Mesendoderm (in vitro differentiated cells): ENCODE results near the gene BTBD1.

Experiments
- DNase-seq: peaks from one replicate; pipeline ENCODE4 v3.0.0; 2013
- H2AK5ac ChIP-seq: 2 replicates; pipeline ENCODE4 v1.6.1; 2013; ENCODE audit warnings: low read length, inconsistent platforms
- H2BK120ac ChIP-seq: 2 replicates; pipeline ENCODE4 v1.6.1; 2013; ENCODE audit warnings: low read depth, mild to moderate bottlenecking, low read length, moderate library complexity, mixed read lengths
- H2BK15ac ChIP-seq: replicated peaks from 2 replicates; pipeline ENCODE4 v1.6.1; 2013; ENCODE audit warnings: low read depth, mild to moderate bottlenecking, moderate library complexity
- H2BK5ac ChIP-seq: 2 replicates; pipeline ENCODE4 v1.6.1; 2013; ENCODE audit warnings: low read length, inconsistent platforms
- H3K18ac ChIP-seq: 2 replicates; pipeline ENCODE4 v1.6.1; 2013; ENCODE audit warnings: mild to moderate bottlenecking, low read length, mixed read lengths
- H3K23ac ChIP-seq: one replicate; pipeline ENCODE4 v1.6.1; 2013; ENCODE audit warnings: low read length
- H3K27ac ChIP-seq: 2 replicates; pipeline ENCODE4 v1.5.1; 2013; ENCODE audit warnings: low read depth, mild to moderate bottlenecking, inconsistent platforms, low read length, moderate library complexity
- H3K27me3 ChIP-seq: 2 replicates; pipeline ENCODE4 v1.6.1; 2013; ENCODE audit warnings: low read length, control low read depth, mild to moderate bottlenecking, inconsistent platforms; ENCODE audit not compliant: insufficient read depth, poor library complexity
- H3K36me3 ChIP-seq: 2 replicates; pipeline ENCODE4 v1.6.1; 2013; ENCODE audit warnings: low read length, inconsistent platforms; ENCODE audit not compliant: control insufficient read depth, insufficient read depth
- H3K4ac ChIP-seq: one replicate; pipeline ENCODE4 v1.6.1; 2013; ENCODE audit warnings: low read depth, mild to moderate bottlenecking, low read length, moderate library complexity
- H3K4me1 ChIP-seq: 2 replicates; pipeline ENCODE4 v1.6.1; 2013; ENCODE audit warnings: low read depth, low read length, inconsistent platforms; ENCODE audit not compliant: control insufficient read depth
- H3K4me2 ChIP-seq: 2 replicates; pipeline ENCODE4 v1.6.1; 2013; ENCODE audit warnings: low read length
- H3K4me3 ChIP-seq: 2 replicates; pipeline ENCODE4 v1.5.1; 2013; ENCODE audit warnings: mild to moderate bottlenecking, low read length
- H3K56ac ChIP-seq: one replicate; pipeline ENCODE4 v1.6.1; 2013; ENCODE audit warnings: low read length
- H3K79me1 ChIP-seq: 2 replicates; pipeline ENCODE4 v1.6.1; 2013; ENCODE audit warnings: low read length, inconsistent platforms
- H3K79me2 ChIP-seq: 2 replicates; pipeline ENCODE4 v1.6.1; 2013; ENCODE audit warnings: mild to moderate bottlenecking, low read length; ENCODE audit not compliant: control insufficient read depth, insufficient read depth
- H3K9ac ChIP-seq: 2 replicates; pipeline ENCODE4 v1.6.1; 2013; ENCODE audit warnings: low read length, inconsistent platforms
- H4K5ac ChIP-seq: one replicate; pipeline ENCODE4 v1.6.1; 2013; ENCODE audit warnings: low read length
- H4K8ac ChIP-seq: one replicate; pipeline ENCODE4 v1.6.1; 2013; ENCODE audit warnings: low read depth, mild to moderate bottlenecking, control low read depth, low read length, moderate library complexity
- WGBS: extraction: QIAGEN DNeasy Blood & Tissue Kit; methylation state at CpG from one replicate; pipeline ENCODE4 v1.1.7; 2013; ENCODE audit warnings: low lambda C conversion rate, missing lambda C conversion rate; ENCODE audit not compliant: insufficient coverage; ENCODE audit errors: extremely low coverage; 5-methylcytosine and 5-hydroxymethylcytosine counted together

The BTBD1 gene

GRCh38 chr15:82979726-82980125, 87.3 kb downstream of the BTBD1 start:
- no peak overlapping the region for H3K23ac ChIP-seq
- no peak overlapping the region for H3K56ac ChIP-seq
- H3K9ac ChIP-seq, result no peak overlapping the region
- H3K4ac ChIP-seq, result no peak overlapping the region
- no peak for DNase-seq
- no peak overlapping the region for H2BK15ac ChIP-seq
- H3K4me1 ChIP-seq, result no peaks in the 10 kb centered on the region
- H3K18ac ChIP-seq, result no peak overlapping the region
- no peaks in the 10 kb centered on the region for H3K27me3 ChIP-seq
- H2BK5ac ChIP-seq, result no peak overlapping the region
- no peak overlapping the region for H3K4me2 ChIP-seq
- no peak overlapping the region for H4K5ac ChIP-seq
- WGBS, result no CpG with 5 or more reads among the region's 1 CpG
- no peaks in the 10 kb centered on the region for H3K79me1 ChIP-seq
- no peak overlapping the region for H2AK5ac ChIP-seq
- H3K4me3 ChIP-seq, result no peak overlapping the region
- H4K8ac ChIP-seq, result no peak overlapping the region
- no peak overlapping the region for H3K27ac ChIP-seq
- H3K36me3 ChIP-seq, result no peaks in the 10 kb centered on the region
- no peak overlapping the region for H2BK120ac ChIP-seq
- H3K79me2 ChIP-seq, result no peaks in the 10 kb centered on the region

- Histone ChIP-seq H3K4me2 (no peak overlapping the region), H3K4me1 (no peaks in the 10 kb centered on the region), H3K36me3 (no peaks in the 10 kb centered on the region), H3K18ac (no peak overlapping the region), H4K5ac (no peak overlapping the region), H3K9ac (no peak overlapping the region), H3K79me1 (no peaks in the 10 kb centered on the region), H2AK5ac (no peak overlapping the region), H2BK120ac (no peak overlapping the region), H3K4ac (no peak overlapping the region), H2BK5ac (no peak overlapping the region), H4K8ac (no peak overlapping the region), H3K56ac (no peak overlapping the region), H3K4me3 (no peak overlapping the region), H3K27ac (no peak overlapping the region), H3K79me2 (no peaks in the 10 kb centered on the region), H3K27me3 (no peaks in the 10 kb centered on the region), H3K23ac (no peak overlapping the region), H2BK15ac (no peak overlapping the region)
- DNase-seq, result no peak
- no CpG with 5 or more reads among the region's 5 CpGs for WGBS
Measured at GRCh38 chr15:82978438-82978837, 88.6 kb downstream of the BTBD1 start.

- H3K27me3 ChIP-seq, result no peaks in the 10 kb centered on the region
- no peak overlapping the region for H3K18ac ChIP-seq
- H3K4me3 ChIP-seq, result no peak overlapping the region
- no peak overlapping the region for H3K27ac ChIP-seq
- no peak overlapping the region for H2BK15ac ChIP-seq
- no peak overlapping the region for H3K23ac ChIP-seq
- H4K8ac ChIP-seq, result no peak overlapping the region
- WGBS, result no CpG with 5 or more reads among the region's 1 CpG
- no peak overlapping the region for H3K4ac ChIP-seq
- no peak overlapping the region for H2AK5ac ChIP-seq
- no peak overlapping the region for H3K9ac ChIP-seq
- H3K79me1 ChIP-seq, result no peaks in the 10 kb centered on the region
- H3K56ac ChIP-seq, result no peak overlapping the region
- H3K79me2 ChIP-seq, result no peaks in the 10 kb centered on the region
- H4K5ac ChIP-seq, result no peak overlapping the region
- no peak overlapping the region for H3K4me2 ChIP-seq
- H3K36me3 ChIP-seq, result no peaks in the 10 kb centered on the region
- H2BK120ac ChIP-seq, result no peak overlapping the region
- no peak overlapping the region for H2BK5ac ChIP-seq
- no peak for DNase-seq
- H3K4me1 ChIP-seq, result no peaks in the 10 kb centered on the region
Measured at GRCh38 chr15:82977076-82977475, 90.0 kb downstream of the BTBD1 start.

GRCh38 chr15:82972990-82973389, 94.1 kb downstream of the BTBD1 start:
- no peaks in the 10 kb centered on the region for H3K36me3 ChIP-seq
- H3K18ac ChIP-seq, result no peak overlapping the region
- no peak overlapping the region for H3K4ac ChIP-seq
- H4K8ac ChIP-seq, result no peak overlapping the region
- no peaks in the 10 kb centered on the region for H3K79me1 ChIP-seq
- H3K27me3 ChIP-seq, result no peaks in the 10 kb centered on the region
- H3K9ac ChIP-seq, result no peak overlapping the region
- no peaks in the 10 kb centered on the region for H3K4me1 ChIP-seq
- no CpG with 5 or more reads among the region's 1 CpG for WGBS
- no peak for DNase-seq
- no peak overlapping the region for H3K56ac ChIP-seq
- no peaks in the 10 kb centered on the region for H3K79me2 ChIP-seq
- H2AK5ac ChIP-seq, result no peak overlapping the region
- no peak overlapping the region for H3K4me3 ChIP-seq
- no peak overlapping the region for H3K4me2 ChIP-seq
- no peak overlapping the region for H2BK15ac ChIP-seq
- no peak overlapping the region for H4K5ac ChIP-seq
- H3K27ac ChIP-seq, result no peak overlapping the region
- no peak overlapping the region for H2BK5ac ChIP-seq
- no peak overlapping the region for H2BK120ac ChIP-seq
- no peak overlapping the region for H3K23ac ChIP-seq

- H3K79me2 ChIP-seq, result no peaks in the 10 kb centered on the region
- no peak overlapping the region for H2BK5ac ChIP-seq
- no peaks in the 10 kb centered on the region for H3K4me1 ChIP-seq
- H3K79me1 ChIP-seq, result no peaks in the 10 kb centered on the region
- H3K4ac ChIP-seq, result no peak overlapping the region
- H2BK15ac ChIP-seq, result no peak overlapping the region
- no peak overlapping the region for H3K9ac ChIP-seq
- no peak overlapping the region for H2BK120ac ChIP-seq
- H4K5ac ChIP-seq, result no peak overlapping the region
- no peak overlapping the region for H3K18ac ChIP-seq
- no peak overlapping the region for H2AK5ac ChIP-seq
- H3K23ac ChIP-seq, result no peak overlapping the region
- no peak overlapping the region for H3K56ac ChIP-seq
- no peak overlapping the region for H4K8ac ChIP-seq
- H3K4me3 ChIP-seq, result no peak overlapping the region
- H3K4me2 ChIP-seq, result no peak overlapping the region
- H3K27me3 ChIP-seq, result no peaks in the 10 kb centered on the region
- DNase-seq, result no peak
- no peaks in the 10 kb centered on the region for H3K36me3 ChIP-seq
- H3K27ac ChIP-seq, result no peak overlapping the region
- WGBS, result no CpG with 5 or more reads among the region's 2 CpGs
Measured at GRCh38 chr15:82971218-82971984, 95.7 kb downstream of the BTBD1 start.

- H3K79me1 ChIP-seq, result no peaks in the 10 kb centered on the region
- WGBS, result no CpG with 5 or more reads among the region's 1 CpG
- no peak overlapping the region for H2BK5ac ChIP-seq
- H2BK15ac ChIP-seq, result no peak overlapping the region
- H2BK120ac ChIP-seq, result no peak overlapping the region
- H3K4me3 ChIP-seq, result no peak overlapping the region
- no peak overlapping the region for H3K9ac ChIP-seq
- H3K27me3 ChIP-seq, result no peaks in the 10 kb centered on the region
- no peaks in the 10 kb centered on the region for H3K4me1 ChIP-seq
- no peak overlapping the region for H4K5ac ChIP-seq
- no peak overlapping the region for H3K4ac ChIP-seq
- H3K4me2 ChIP-seq, result no peak overlapping the region
- H3K56ac ChIP-seq, result no peak overlapping the region
- no peak overlapping the region for H3K23ac ChIP-seq
- H3K27ac ChIP-seq, result no peak overlapping the region
- DNase-seq, result no peak
- no peak overlapping the region for H4K8ac ChIP-seq
- no peaks in the 10 kb centered on the region for H3K79me2 ChIP-seq
- no peaks in the 10 kb centered on the region for H3K36me3 ChIP-seq
- H2AK5ac ChIP-seq, result no peak overlapping the region
- H3K18ac ChIP-seq, result no peak overlapping the region
Measured at GRCh38 chr15:82970696-82971095, 96.4 kb downstream of the BTBD1 start.
